Measurements from ENCODE around the gene SMOC1.

GRCh38 chr14:69904246-69904645 is 25.0 kb downstream of the SMOC1 start:
- TF ChIP-seq POLR2AphosphoS5 (IDR thresholded peaks at IDR 0.05; ENCODE audit: low read depth, low read length) (no peak), REST (IDR thresholded peaks at IDR 0.05; ENCODE audit: insufficient read depth in 1 of 2, low read depth in 2 of 2, low read length in 1 of 2) (no peak)

Measured in Panc1 (cell line).